Gastroesophageal sphincter (tissue), 3 donors: Measurements from ENCODE around the gene GPSM3.

ENCODE experiments used
- POLR2A ChIP-seq, 2 donors: fragments of 450-650 bp; IDR thresholded peaks; one replicate each; pipeline ENCODE4 v1.6.1; 2017; ENCODE audit warnings: antibody characterized with exemption in 2 of 2, mild to moderate bottlenecking in 2 of 2, moderate library complexity in 1 of 2
- POLR2AphosphoS5 ChIP-seq: sonication (generic); formaldehyde crosslinking; IDR thresholded peaks from one replicate; pipeline ENCODE4 v1.6.1; 2017; ENCODE audit warnings: antibody characterized with exemption
- TF ChIP-seq, protein P1 (sequence below), 4 experiments: fragments of 200-600 bp in 2 of 4; fragments of 450-650 bp in 2 of 4; sonication (generic) in 1 of 4; IDR thresholded peaks; one replicate each; pipeline ENCODE4 v1.5.1; 2017 to 2019; ENCODE audit warnings: antibody characterized with exemption in 4 of 4, mild to moderate bottlenecking in 2 of 4, moderate library complexity in 2 of 4

DNA sequence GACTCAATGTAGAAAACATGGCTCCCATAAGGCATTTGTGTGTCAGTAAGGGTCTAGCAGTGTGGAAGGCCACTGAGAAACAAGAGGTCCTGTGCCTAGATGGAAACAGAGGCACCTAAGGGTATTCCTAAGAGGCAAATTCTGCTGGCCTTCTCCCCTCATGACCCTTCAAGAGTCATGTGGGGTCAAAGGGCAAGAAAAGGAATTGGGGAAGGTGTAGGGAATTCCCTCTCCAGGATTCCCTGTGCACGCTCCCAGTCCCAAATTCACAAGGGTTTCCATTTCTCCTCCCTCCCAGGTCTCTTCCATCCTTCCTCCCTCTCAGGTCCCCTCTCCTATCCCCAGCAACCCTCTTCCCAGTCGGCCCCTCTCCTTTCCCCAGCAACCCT is 17.1 kb downstream of the GPSM3 start:
- TF ChIP-seq, protein P1, sequence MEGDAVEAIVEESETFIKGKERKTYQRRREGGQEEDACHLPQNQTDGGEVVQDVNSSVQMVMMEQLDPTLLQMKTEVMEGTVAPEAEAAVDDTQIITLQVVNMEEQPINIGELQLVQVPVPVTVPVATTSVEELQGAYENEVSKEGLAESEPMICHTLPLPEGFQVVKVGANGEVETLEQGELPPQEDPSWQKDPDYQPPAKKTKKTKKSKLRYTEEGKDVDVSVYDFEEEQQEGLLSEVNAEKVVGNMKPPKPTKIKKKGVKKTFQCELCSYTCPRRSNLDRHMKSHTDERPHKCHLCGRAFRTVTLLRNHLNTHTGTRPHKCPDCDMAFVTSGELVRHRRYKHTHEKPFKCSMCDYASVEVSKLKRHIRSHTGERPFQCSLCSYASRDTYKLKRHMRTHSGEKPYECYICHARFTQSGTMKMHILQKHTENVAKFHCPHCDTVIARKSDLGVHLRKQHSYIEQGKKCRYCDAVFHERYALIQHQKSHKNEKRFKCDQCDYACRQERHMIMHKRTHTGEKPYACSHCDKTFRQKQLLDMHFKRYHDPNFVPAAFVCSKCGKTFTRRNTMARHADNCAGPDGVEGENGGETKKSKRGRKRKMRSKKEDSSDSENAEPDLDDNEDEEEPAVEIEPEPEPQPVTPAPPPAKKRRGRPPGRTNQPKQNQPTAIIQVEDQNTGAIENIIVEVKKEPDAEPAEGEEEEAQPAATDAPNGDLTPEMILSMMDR (IDR thresholded peaks at IDR 0.05) = no peak
- TF ChIP-seq POLR2A (IDR thresholded peaks at IDR 0.05) (no peak), POLR2AphosphoS5 (no peak)
